ENCODE measurements around the gene CD19. TPM values are rescaled to one million over a fixed set of nuclear protein-coding genes. Genes with fewer than 3 reads are reported as not detected.

Gene CD19
- total and polyA plus RNA-seq, 10 of the 15 experiments (the other 5 are each of a cell fraction or from before 2014, with no cell fraction given): 1.2 to 125 (median 77.2) TPM

GRCh38 chr16:28913946-28914724 lies 17.6 kb upstream of the CD19 start:
- Histone ChIP-seq H3K4me3 (no peak overlapping the region), H3K9ac (ENCODE audit: control insufficient read depth, insufficient read depth, low read length) (no peak overlapping the region), H3K36me3 (ENCODE audit: control insufficient read depth in 2 of 2, insufficient read depth in 2 of 2, low read length in 1 of 2) (peaks cover 10 to 11% of the 10 kb centered on the region in 2 experiments), H3K79me2 (ENCODE audit: control insufficient read depth, insufficient read depth, low read length) (no peaks in the 10 kb centered on the region), H3K4me1 (ENCODE audit: control insufficient read depth, insufficient read depth, low read length) (peaks cover 8% of the 10 kb centered on the region), H2AFZ (ENCODE audit: control insufficient read depth, low read depth, low read length) (no peak overlapping the region), H3K9me3 (replicated peaks; ENCODE audit: control insufficient read depth, insufficient read depth, low read length) (no peaks in the 10 kb centered on the region), H3K4me2 (ENCODE audit: control insufficient read depth, insufficient read depth) (no peak overlapping the region), H3K27me3 (replicated peaks in 1 of 2; ENCODE audit: control insufficient read depth in 2 of 2, insufficient read depth in 2 of 2, low read length in 1 of 2) (no peaks in the 10 kb centered on the region), H4K20me1 (ENCODE audit: control insufficient read depth, insufficient read depth) (no peaks in the 10 kb centered on the region), H3K27ac (ENCODE audit: control insufficient read depth, insufficient read depth) (no peak overlapping the region)
- no TSS peak for BruUV-seq (replicated peaks)
- ChIA-PET SMC1A (ENCODE audit: uncharacterized antibody, unreplicated experiment) (interaction anchor here (0.7 to 0.8 kb wide), 2 partner anchors 10 to 29 kb away, joined by 3 read pairs; no protein-coding TSS in a partner anchor), POLR2A (interaction anchor here (1.4 kb wide), 1 partner anchor 10 kb away, joined by 5 read pairs; no protein-coding TSS in a partner anchor), CTCF (interaction anchor here (1.2 to 1.7 kb wide), 2 partner anchors 9 to 31 kb away, joined by 3 to 6 read pairs; no protein-coding TSS in a partner anchor), RAD21 (ENCODE audit: unreplicated experiment) (no interaction called here)
- no peak for ATAC-seq
- FAIRE-seq: no peak
- no peak for DNase-seq (ENCODE audit: low read depth, low spot score)
- intact Hi-C loops (cut with micrococcal nuclease; ENCODE audit: unreplicated experiment) (no loop called here), in situ Hi-C loops (cut with MboI) (no loop called here)
- TF ChIP-seq POLR2A (IDR thresholded peaks at IDR 0.05; ENCODE audit: low read depth, low read length) (peak; percentile 36; the same call in 1 of the 2 replicates), EP300 (IDR thresholded peaks at IDR 0.05; ENCODE audit: borderline replicate concordance in 1 of 2, control insufficient read depth in 1 of 2, low read depth in 2 of 2, low read length in 2 of 2) (no peak), PAX5 (IDR thresholded peaks at IDR 0.05; ENCODE audit: borderline replicate concordance, low read depth, low read length) (no peak), ATF3 (IDR thresholded peaks at IDR 0.05; ENCODE audit: borderline replicate concordance, extremely low read depth, low read depth, low read length) (no peak)
- WGBS (ENCODE audit: insufficient coverage, insufficient replicate concordance, low lambda C conversion rate, missing lambda C conversion rate): 96% methylated on average over 24 of the region's 29 CpGs

GRCh38 chr16:28915181-28915580 lies 16.6 kb upstream of the CD19 start:
- no peaks in the 10 kb centered on the region for H4K20me1 ChIP-seq (ENCODE audit: control insufficient read depth, insufficient read depth)
- no peak overlapping the region for H2AFZ ChIP-seq (ENCODE audit: control insufficient read depth, low read depth, low read length)
- H3K79me2 ChIP-seq (ENCODE audit: control insufficient read depth, insufficient read depth, low read length): no peaks in the 10 kb centered on the region
- H3K4me2 ChIP-seq (ENCODE audit: control insufficient read depth, insufficient read depth): no peak overlapping the region
- H3K9me3 ChIP-seq (replicated peaks; ENCODE audit: control insufficient read depth, insufficient read depth, low read length): no peaks in the 10 kb centered on the region
- H3K27me3 ChIP-seq (replicated peaks in 1 of 2; ENCODE audit: control insufficient read depth in 2 of 2, insufficient read depth in 2 of 2, low read length in 1 of 2): no peaks in the 10 kb centered on the region
- no peak overlapping the region for H3K4me3 ChIP-seq
- no TSS peak for BruUV-seq (replicated peaks)
- DNase-seq (ENCODE audit: low read depth, low spot score): no peak
- ChIA-PET CTCF (interaction anchor here (1.0 to 1.7 kb wide), 3 partner anchors 8 to 30 kb away, joined by 3 to 6 read pairs (median 3); no protein-coding TSS in a partner anchor), SMC1A (ENCODE audit: uncharacterized antibody, unreplicated experiment) (interaction anchor here (1.4 kb wide), 1 partner anchor 30 kb away, joined by 3 read pairs; no protein-coding TSS in a partner anchor), RAD21 (ENCODE audit: unreplicated experiment) (interaction anchor here (0.6 to 1.2 kb wide), 2 partner anchors 18 to 30 kb away, joined by 4 read pairs; no protein-coding TSS in a partner anchor), POLR2A (interaction anchor here (1.4 kb wide), 1 partner anchor 9 kb away, joined by 5 read pairs; no protein-coding TSS in a partner anchor)
- FAIRE-seq: no peak
- peaks cover 11 to 12% of the 10 kb centered on the region in 2 experiments for H3K36me3 ChIP-seq (ENCODE audit: control insufficient read depth in 2 of 2, insufficient read depth in 2 of 2, low read length in 1 of 2)
- H3K9ac ChIP-seq (ENCODE audit: control insufficient read depth, insufficient read depth, low read length): no peak overlapping the region
- no peak for ATAC-seq
- in situ Hi-C loops (cut with MboI) (loop anchor here (5.0 kb wide), 1 partner anchor 33 kb away; no protein-coding TSS in a partner anchor), intact Hi-C loops (cut with micrococcal nuclease; ENCODE audit: unreplicated experiment) (no loop called here)
- peaks cover 8% of the 10 kb centered on the region for H3K4me1 ChIP-seq (ENCODE audit: control insufficient read depth, insufficient read depth, low read length)
- H3K27ac ChIP-seq (ENCODE audit: control insufficient read depth, insufficient read depth): no peak overlapping the region
- TF ChIP-seq SMC3 (IDR thresholded peaks at IDR 0.05; ENCODE audit: borderline replicate concordance, low read length) (no peak), NRF1 (conservative IDR thresholded peaks at IDR 0.05; ENCODE audit: low read depth, low read length) (no peak), STAT3 (IDR thresholded peaks at IDR 0.05; ENCODE audit: low read depth, low read length) (no peak), SIN3A (IDR thresholded peaks at IDR 0.05; ENCODE audit: low read depth, low read length) (no peak), CEBPB (IDR thresholded peaks at IDR 0.05; ENCODE audit: borderline replicate concordance in 1 of 2, low read depth in 2 of 2, low read length in 2 of 2) (no peak), EP300 (IDR thresholded peaks at IDR 0.05; ENCODE audit: borderline replicate concordance in 1 of 2, control insufficient read depth in 1 of 2, low read depth in 2 of 2, low read length in 2 of 2) (no peak), ZNF24 (IDR thresholded peaks at IDR 0.05) (no peak), YY1 (IDR thresholded peaks at IDR 0.05; ENCODE audit: low read depth, low read length) (no peak), PML (IDR thresholded peaks at IDR 0.05; ENCODE audit: low read length) (no peak), MYC (IDR thresholded peaks at IDR 0.05; ENCODE audit: insufficient read depth, insufficient read length, insufficient replicate concordance, low read length, severe bottlenecking) (no peak), SREBF1 (IDR thresholded peaks at IDR 0.05; ENCODE audit: low read length) (no peak), SIX5 (IDR thresholded peaks at IDR 0.05; ENCODE audit: low read depth, low read length, severe bottlenecking) (no peak), BRCA1 (IDR thresholded peaks at IDR 0.05; ENCODE audit: low read depth, low read length) (no peak), RAD21 (IDR thresholded peaks at IDR 0.05; ENCODE audit: insufficient read depth, low read depth, low read length) (no peak)

Measured in GM12878 (cell line).